Activated naive CD4-positive, alpha-beta T cell (primary cell): ENCODE results near the gene SLC35A2.
"Not testable (repeated sequence)": the region's sequence is repeated elsewhere in the genome, so short reads cannot be mapped to it uniquely, and the experiment has no call there.

Source experiments
- DNase-seq, 4 experiments: peaks; one replicate each; lab custom pipeline; 2025; lab: John Stamatoyannopoulos, UW

SLC35A2 gene

GRCh38 chrX:48902776-48903175 lies 8.7 kb downstream of the SLC35A2 start:
- DNase-seq: no peak

GRCh38 chrX:48902135-48902534 lies 9.3 kb downstream of the SLC35A2 start:
- DNase-seq: no peak

GRCh38 chrX:48901069-48901468 lies 10.4 kb downstream of the SLC35A2 start:
- DNase-seq: no peak

- no peak for DNase-seq
Measured at GRCh38 chrX:48899078-48899410, 12.4 kb downstream of the SLC35A2 start.

GRCh38 chrX:48897625-48898306 lies 13.7 kb downstream of the SLC35A2 start, which contains the start of the genes PQBP1 and TIMM17B:
TSS of gene PQBP1 (plus strand) at chrX:48897930. CDS start at chrX:48898510, 580 bp downstream.
TSS of gene TIMM17B (minus strand) at chrX:48897768. CDS start at chrX:48897749, 19 bp downstream.
- DNase-seq: peak; percentile 37 to 81 (median 62)

GRCh38 chrX:48897157-48897624 lies 14.3 kb downstream of the SLC35A2 start:
- DNase-seq: peak; percentile 2 to 34 (median 20)

GRCh38 chrX:48896611-48897011 lies 14.8 kb downstream of the SLC35A2 start:
- no peak for DNase-seq

- no peak for DNase-seq
Measured at GRCh38 chrX:48894891-48895290, 16.6 kb downstream of the SLC35A2 start.

GRCh38 chrX:48893556-48894348 lies 17.7 kb downstream of the SLC35A2 start:
- no peak for DNase-seq

- DNase-seq: no peak
Measured at GRCh38 chrX:48892896-48893295, 18.6 kb downstream of the SLC35A2 start.

GRCh38 chrX:48891402-48892288 lies 19.8 kb downstream of the SLC35A2 start:
- peak; percentile 12 to 66 (median 50) for DNase-seq

- DNase-seq: no peak
Measured at GRCh38 chrX:48890934-48891401, 20.5 kb downstream of the SLC35A2 start.

- DNase-seq: no peak
Measured at GRCh38 chrX:48890296-48890925, 21.0 kb downstream of the SLC35A2 start.

- DNase-seq: not testable (repeated sequence)
Measured at GRCh38 chrX:48886586-48886985, 24.9 kb downstream of the SLC35A2 start.

GRCh38 chrX:48883729-48884128 lies 27.7 kb downstream of the SLC35A2 start:
- no peak for DNase-seq

- DNase-seq: not testable (repeated sequence)
Measured at GRCh38 chrX:48876944-48877343, 34.5 kb downstream of the SLC35A2 start.

- not testable (repeated sequence) for DNase-seq
Measured at GRCh38 chrX:48872017-48872416, 39.4 kb downstream of the SLC35A2 start.

- no peak for DNase-seq
Measured at GRCh38 chrX:48864210-48864609, 47.2 kb downstream of the SLC35A2 start.

- DNase-seq: no peak
Measured at GRCh38 chrX:48854898-48855297, 56.5 kb downstream of the SLC35A2 start.

GRCh38 chrX:48854121-48854804 lies 57.2 kb downstream of the SLC35A2 start:
- not testable (repeated sequence) for DNase-seq

- DNase-seq: not testable (repeated sequence)
Measured at GRCh38 chrX:48853494-48853893, 58.0 kb downstream of the SLC35A2 start.
